Prostate gland (tissue), 2 donors: ENCODE data around the gene CRYBB1. TPM values are rescaled to one million over a fixed set of nuclear protein-coding genes. Genes with fewer than 3 reads are reported as not detected.

ENCODE experiments used
- DNase-seq: peaks from one replicate; pipeline ENCODE4 v3.0.0-alpha.2; 2019; ENCODE audit warnings: low spot score
- H3K27ac ChIP-seq, 2 donors: fragments of 200-600 bp; sonication (generic); 2 replicates each; pipeline ENCODE4 v1.5.1; 2017 to 2019
- H3K27me3 ChIP-seq: fragments of 200-600 bp; sonication (generic); replicated peaks from 2 replicates; pipeline ENCODE4 v1.5.1; 2019; ENCODE audit not compliant: insufficient read depth
- H3K36me3 ChIP-seq, 2 donors: fragments of 200-600 bp; sonication (generic); 1 replicate in 1 of 2; 2 replicates in 1 of 2; pipeline versions ENCODE4 v1.5.1 to v1.8.1; 2017 to 2019
- H3K4me1 ChIP-seq: fragments of 200-600 bp; sonication (generic); replicated peaks from 2 replicates; pipeline ENCODE4 v1.5.1; 2019
- H3K4me3 ChIP-seq, 2 donors: fragments of 200-600 bp; sonication (generic); 2 replicates each; pipeline ENCODE4 v1.5.1; 2017 to 2019
- H3K9me3 ChIP-seq: fragments of 200-600 bp; sonication (generic); 2 replicates; pipeline ENCODE4 v1.5.1; 2017
- POLR2A ChIP-seq: fragments of 450-650 bp; IDR thresholded peaks from one replicate; pipeline ENCODE4 v1.6.1; 2016; ENCODE audit warnings: antibody characterized with exemption, mild to moderate bottlenecking
- POLR2AphosphoS5 ChIP-seq: sonication (generic); formaldehyde crosslinking; IDR thresholded peaks from one replicate; pipeline ENCODE4 v1.6.1; 2017; ENCODE audit warnings: antibody characterized with exemption
- WGBS: methylation state at CpG from one replicate; pipeline ENCODE4 v1.1.5; 2018; 5-methylcytosine and 5-hydroxymethylcytosine counted together
- intact Hi-C: fragments of 100-400 bp; cut with DNase I; formaldehyde crosslinking; loops from one replicate; pipeline ENCODE4 v1.14.2; 2022
- total RNA-seq, 2 donors: library from RNA; depleted of rRNA; stranded (reverse); fragments of >200 nt; gene quantifications; one replicate each; pipeline ENCODE4 v1.1.0, GENCODE V29; 2016
- TF ChIP-seq, protein P1 (sequence below), 4 experiments: fragments of 200-600 bp in 2 of 4; fragments of 450-650 bp in 2 of 4; sonication (generic) in 2 of 4; IDR thresholded peaks; 1 replicate in 3 of 4; 2 replicates in 1 of 4; pipeline ENCODE4 v1.5.1; 2016 to 2019; ENCODE audit warnings: antibody characterized with exemption in 4 of 4, mild to moderate bottlenecking in 2 of 4, moderate library complexity in 2 of 4

Gene CRYBB1
- total RNA-seq, 2 donors from 2014 or later: 0.36 TPM; not detected in 1

DNA sequence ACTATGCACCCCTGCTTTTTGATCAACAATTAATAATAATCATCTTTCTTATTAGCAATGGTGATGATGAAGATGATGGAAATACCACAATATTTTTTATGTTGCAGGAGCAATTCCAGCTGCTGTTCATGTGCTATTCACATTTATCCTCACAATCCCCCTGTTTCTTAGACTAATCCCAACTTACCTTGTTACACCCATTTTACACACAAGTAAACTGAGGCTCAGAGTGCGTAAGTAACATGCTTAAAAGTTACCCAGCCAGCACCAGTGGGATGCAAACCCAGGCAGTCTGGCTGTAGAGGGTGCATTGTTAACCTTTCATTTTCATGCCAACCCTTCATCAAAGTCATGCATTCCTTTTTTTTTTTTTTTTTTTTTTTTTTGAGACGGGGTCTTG lies 2.4 kb upstream of the CRYBB1 start:
- H3K4me3 ChIP-seq: no peak overlapping the region
- H3K27me3 ChIP-seq: no peaks in the 10 kb centered on the region
- no peaks in the 10 kb centered on the region for H3K4me1 ChIP-seq
- no peak overlapping the region for H3K27ac ChIP-seq
- no peak for DNase-seq
- 91% methylated on average over 2 of the region's 2 CpGs for WGBS
- H3K9me3 ChIP-seq: no peaks in the 10 kb centered on the region
- no peaks in the 10 kb centered on the region for H3K36me3 ChIP-seq
- no peak for TF ChIP-seq POLR2AphosphoS5
- intact Hi-C loops: no loop called here

DNA sequence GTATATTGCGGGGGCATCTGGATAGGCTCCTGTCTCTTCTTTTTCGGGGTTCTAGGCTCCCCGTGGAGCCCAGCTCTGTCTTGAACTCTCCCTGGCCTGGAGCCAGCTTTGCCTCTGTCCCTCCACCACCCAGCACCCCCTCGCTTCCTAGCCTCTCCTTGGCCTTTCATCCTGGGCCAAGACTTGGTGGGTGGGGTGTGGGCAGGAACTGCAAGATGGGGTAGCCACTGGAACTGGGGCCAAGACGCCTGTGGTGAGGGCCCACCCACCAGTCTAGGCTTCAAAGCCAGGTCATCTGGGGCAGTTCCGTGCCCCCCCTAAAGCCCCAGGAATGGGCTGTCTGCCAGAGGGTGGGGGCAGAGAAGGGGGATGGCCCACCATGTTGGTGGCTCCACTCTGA lies 1.7 kb upstream of the CRYBB1 start:
- intact Hi-C loops: no loop called here
- Histone ChIP-seq H3K9me3 (no peaks in the 10 kb centered on the region), H3K27me3 (no peaks in the 10 kb centered on the region), H3K4me3 (no peak overlapping the region), H3K36me3 (no peaks in the 10 kb centered on the region), H3K4me1 (no peaks in the 10 kb centered on the region), H3K27ac (no peak overlapping the region)
- WGBS: 47% methylated on average over 6 of the region's 6 CpGs
- DNase-seq: no peak
- TF ChIP-seq, protein P1, sequence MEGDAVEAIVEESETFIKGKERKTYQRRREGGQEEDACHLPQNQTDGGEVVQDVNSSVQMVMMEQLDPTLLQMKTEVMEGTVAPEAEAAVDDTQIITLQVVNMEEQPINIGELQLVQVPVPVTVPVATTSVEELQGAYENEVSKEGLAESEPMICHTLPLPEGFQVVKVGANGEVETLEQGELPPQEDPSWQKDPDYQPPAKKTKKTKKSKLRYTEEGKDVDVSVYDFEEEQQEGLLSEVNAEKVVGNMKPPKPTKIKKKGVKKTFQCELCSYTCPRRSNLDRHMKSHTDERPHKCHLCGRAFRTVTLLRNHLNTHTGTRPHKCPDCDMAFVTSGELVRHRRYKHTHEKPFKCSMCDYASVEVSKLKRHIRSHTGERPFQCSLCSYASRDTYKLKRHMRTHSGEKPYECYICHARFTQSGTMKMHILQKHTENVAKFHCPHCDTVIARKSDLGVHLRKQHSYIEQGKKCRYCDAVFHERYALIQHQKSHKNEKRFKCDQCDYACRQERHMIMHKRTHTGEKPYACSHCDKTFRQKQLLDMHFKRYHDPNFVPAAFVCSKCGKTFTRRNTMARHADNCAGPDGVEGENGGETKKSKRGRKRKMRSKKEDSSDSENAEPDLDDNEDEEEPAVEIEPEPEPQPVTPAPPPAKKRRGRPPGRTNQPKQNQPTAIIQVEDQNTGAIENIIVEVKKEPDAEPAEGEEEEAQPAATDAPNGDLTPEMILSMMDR (IDR thresholded peaks at IDR 0.05): no peak
- TF ChIP-seq POLR2A (no peak), POLR2AphosphoS5 (no peak)

- intact Hi-C loops: no loop called here
- Histone ChIP-seq H3K27ac (no peak overlapping the region), H3K36me3 (no peaks in the 10 kb centered on the region), H3K4me3 (no peak overlapping the region), H3K9me3 (no peaks in the 10 kb centered on the region), H3K27me3 (no peaks in the 10 kb centered on the region), H3K4me1 (no peaks in the 10 kb centered on the region)
- DNase-seq: no peak
- no peak for TF ChIP-seq POLR2AphosphoS5
- TF ChIP-seq, protein P1 (IDR thresholded peaks at IDR 0.05): no peak
- TF ChIP-seq POLR2A: no peak
- 86% methylated on average over 8 of the region's 8 CpGs for WGBS
Observed at GRCh38 chr22:26618455-26618854, 628 bp upstream of the CRYBB1 start.

DNA sequence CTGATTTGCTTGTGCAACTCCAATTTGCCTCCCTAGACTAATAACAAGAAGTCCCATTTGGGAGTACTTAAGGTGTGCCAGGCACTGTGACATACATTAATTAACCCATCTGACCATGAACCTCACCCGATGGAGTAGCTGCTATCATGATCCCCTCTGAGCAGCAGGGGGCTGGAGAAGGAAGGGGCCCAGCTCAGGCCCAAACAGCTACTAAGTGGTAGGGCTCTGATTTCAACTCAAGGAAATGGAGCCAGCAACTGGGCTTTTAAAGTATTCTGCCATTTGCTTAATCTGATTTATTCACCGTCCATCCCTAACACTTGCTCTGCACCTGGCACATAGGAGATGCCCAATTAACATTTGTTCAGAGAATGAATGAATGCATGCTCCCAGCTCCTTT lies 1.2 kb downstream of the CRYBB1 start:
- DNase-seq: no peak
- Histone ChIP-seq H3K27ac (no peak overlapping the region), H3K4me3 (no peak overlapping the region), H3K27me3 (no peaks in the 10 kb centered on the region), H3K36me3 (no peaks in the 10 kb centered on the region), H3K4me1 (no peaks in the 10 kb centered on the region), H3K9me3 (no peaks in the 10 kb centered on the region)
- no peak for TF ChIP-seq POLR2AphosphoS5
- no peak for TF ChIP-seq POLR2A
- TF ChIP-seq, protein P1 (IDR thresholded peaks at IDR 0.05): no peak
- 73% methylated on average over 2 of the region's 2 CpGs for WGBS
- intact Hi-C loops: no loop called here

DNA sequence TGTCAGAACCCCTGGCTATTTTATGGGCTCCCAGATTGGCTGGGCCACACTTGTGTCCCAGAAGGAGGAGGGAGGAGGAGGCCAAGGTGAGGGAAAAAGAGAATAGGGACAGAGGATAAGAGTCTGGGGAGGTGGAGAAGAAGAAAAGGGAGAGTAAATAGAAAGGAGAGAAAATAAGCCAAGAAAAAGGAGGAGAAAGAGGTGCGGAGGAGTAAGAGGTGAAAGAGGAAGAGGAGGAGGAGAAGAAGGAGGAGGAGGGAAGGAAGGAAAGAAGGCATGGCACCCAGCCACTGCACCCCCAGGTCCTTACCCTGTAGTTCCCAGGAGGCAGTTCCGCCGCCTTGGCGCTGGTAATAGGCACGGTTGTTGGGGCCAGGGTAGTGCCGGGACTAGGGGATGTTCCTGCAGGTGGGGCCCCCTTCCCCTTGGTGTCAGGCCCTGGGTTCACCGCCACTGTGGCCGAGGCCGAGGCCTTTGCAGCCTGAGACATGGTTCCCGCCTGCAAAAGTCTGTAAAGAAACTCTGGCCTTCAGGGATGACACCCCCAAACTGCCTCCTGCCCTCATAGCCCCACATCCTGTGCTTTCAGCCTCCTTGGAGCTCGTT lies 1.9 kb downstream of the CRYBB1 start:
- Histone ChIP-seq H3K27ac (no peak overlapping the region), H3K36me3 (no peaks in the 10 kb centered on the region), H3K9me3 (no peaks in the 10 kb centered on the region), H3K4me3 (no peak overlapping the region), H3K27me3 (no peaks in the 10 kb centered on the region), H3K4me1 (no peaks in the 10 kb centered on the region)
- DNase-seq: no peak
- intact Hi-C loops: no loop called here
- TF ChIP-seq, protein P1 (IDR thresholded peaks at IDR 0.05): no peak
- TF ChIP-seq POLR2A: no peak
- no peak for TF ChIP-seq POLR2AphosphoS5
- 89% methylated on average over 11 of the region's 11 CpGs for WGBS
